ENCODE measurements around the gene CASQ2. TPM values are rescaled to one million over a fixed set of nuclear protein-coding genes. Genes with fewer than 3 reads are reported as not detected.

CASQ2 gene
- polyA plus RNA-seq, 2 of the 4 experiments (the other 2 are of a cell fraction): not detected

- TF ChIP-seq MAFK (IDR thresholded peaks at IDR 0.05; ENCODE audit: partially characterized antibody): peak; percentile 81
- no peak for TF ChIP-seq MAX (IDR thresholded peaks at IDR 0.05)
- H3K27ac ChIP-seq: no peak overlapping the region
- H3K4me1 ChIP-seq: no peaks in the 10 kb centered on the region
- POLR2A ChIA-PET: no interaction called here
- WGBS (ENCODE audit: missing lambda C conversion rate): 76% methylated on average over 3 of the region's 3 CpGs
- H3K4me2 ChIP-seq: no peak overlapping the region
- no peak for ATAC-seq
- no peak for DNase-seq (ENCODE audit: low read depth in 1 of 2, low spot score in 1 of 2)
- no peak for FAIRE-seq
- H3K4me3 ChIP-seq: no peak overlapping the region
- CTCF ChIA-PET: interaction anchor here (1.0 to 1.7 kb wide), 2 partner anchors 29 to 69 kb away, joined by 3 to 4 read pairs; no protein-coding TSS in a partner anchor
- no peaks in the 10 kb centered on the region for H3K9me3 ChIP-seq
Measured at GRCh38 chr1:115702959-115703358, 65.6 kb downstream of the CASQ2 start.

DNA sequence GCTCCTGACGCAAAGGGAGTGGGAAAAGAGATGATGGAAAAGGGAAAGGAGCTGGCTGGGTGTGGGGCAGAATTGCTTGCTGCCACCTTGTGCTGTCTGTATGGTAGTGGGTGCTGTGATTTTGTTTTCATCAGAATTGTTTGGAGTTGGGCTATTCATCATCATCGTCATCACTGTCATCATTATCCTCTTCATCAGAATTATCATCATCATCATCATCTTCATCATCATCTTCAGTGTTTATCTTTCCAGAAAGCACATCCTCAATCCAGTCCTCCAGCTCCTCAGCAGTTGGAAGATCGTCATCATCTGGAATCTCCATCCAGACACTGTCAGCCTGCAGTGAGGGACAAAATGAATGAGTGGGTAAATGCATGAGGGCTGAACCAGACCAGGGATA lies 67.4 kb downstream of the CASQ2 start:
- H3K27ac ChIP-seq: no peak overlapping the region
- TF ChIP-seq HOXB13 (CRISPR knock-in tag; IDR thresholded peaks at IDR 0.05; ENCODE audit: low read depth) (no peak), JUN (IDR thresholded peaks at IDR 0.05) (no peak), ZNF302 (CRISPR knock-in tag; IDR thresholded peaks at IDR 0.05) (no peak), NPAS2 (CRISPR knock-in tag; IDR thresholded peaks at IDR 0.05; ENCODE audit: borderline replicate concordance) (no peak), RNF2 (IDR thresholded peaks at IDR 0.05; ENCODE audit: borderline replicate concordance, low read depth) (no peak), SREBF2 (IDR thresholded peaks at IDR 0.05) (no peak), EHMT2 (IDR thresholded peaks at IDR 0.05; ENCODE audit: low read depth) (no peak), POLR2AphosphoS2 (conservative IDR thresholded peaks at IDR 0.05; ENCODE audit: low read length) (no peak), E2F6 (IDR thresholded peaks at IDR 0.05; ENCODE audit: borderline replicate concordance, low read depth) (no peak), ZC3H11A (IDR thresholded peaks at IDR 0.05) (no peak), NR3C1 (IDR thresholded peaks at IDR 0.05) (no peak), TP53 (CRISPR knock-in tag; IDR thresholded peaks at IDR 0.05) (no peak), MAFK (IDR thresholded peaks at IDR 0.05; ENCODE audit: partially characterized antibody) (no peak), NFE2L2 (conservative IDR thresholded peaks at IDR 0.05; ENCODE audit: low read length) (no peak), RAD21 (conservative IDR thresholded peaks at IDR 0.05 in 1 of 2, IDR thresholded peaks at IDR 0.05 in 1 of 2) (no peak)
- TF ChIP-seq, protein P1, sequence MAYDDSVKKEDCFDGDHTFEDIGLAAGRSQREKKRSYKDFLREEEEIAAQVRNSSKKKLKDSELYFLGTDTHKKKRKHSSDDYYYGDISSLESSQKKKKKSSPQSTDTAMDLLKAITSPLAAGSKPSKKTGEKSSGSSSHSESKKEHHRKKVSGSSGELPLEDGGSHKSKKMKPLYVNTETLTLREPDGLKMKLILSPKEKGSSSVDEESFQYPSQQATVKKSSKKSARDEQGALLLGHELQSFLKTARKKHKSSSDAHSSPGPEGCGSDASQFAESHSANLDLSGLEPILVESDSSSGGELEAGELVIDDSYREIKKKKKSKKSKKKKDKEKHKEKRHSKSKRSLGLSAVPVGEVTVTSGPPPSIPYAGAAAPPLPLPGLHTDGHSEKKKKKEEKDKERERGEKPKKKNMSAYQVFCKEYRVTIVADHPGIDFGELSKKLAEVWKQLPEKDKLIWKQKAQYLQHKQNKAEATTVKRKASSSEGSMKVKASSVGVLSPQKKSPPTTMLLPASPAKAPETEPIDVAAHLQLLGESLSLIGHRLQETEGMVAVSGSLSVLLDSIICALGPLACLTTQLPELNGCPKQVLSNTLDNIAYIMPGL (CRISPR knock-in tag; IDR thresholded peaks at IDR 0.05; ENCODE audit: borderline replicate concordance): no peak
- DNase-seq (ENCODE audit: low read depth in 1 of 2, low spot score in 1 of 2) (no peak), ATAC-seq (no peak), FAIRE-seq (no peak)
- no peaks in the 10 kb centered on the region for H3K4me1 ChIP-seq
- no peak overlapping the region for H3K4me3 ChIP-seq
- ChIA-PET CTCF (interaction anchor here (1.0 kb wide), 1 partner anchor 19 kb away, joined by 3 read pairs; no protein-coding TSS in a partner anchor), POLR2A (no interaction called here)
- no peaks in the 10 kb centered on the region for H3K9me3 ChIP-seq
- 42% methylated on average over 3 of the region's 3 CpGs for WGBS (ENCODE audit: missing lambda C conversion rate)
- H3K4me2 ChIP-seq: no peak overlapping the region

DNA sequence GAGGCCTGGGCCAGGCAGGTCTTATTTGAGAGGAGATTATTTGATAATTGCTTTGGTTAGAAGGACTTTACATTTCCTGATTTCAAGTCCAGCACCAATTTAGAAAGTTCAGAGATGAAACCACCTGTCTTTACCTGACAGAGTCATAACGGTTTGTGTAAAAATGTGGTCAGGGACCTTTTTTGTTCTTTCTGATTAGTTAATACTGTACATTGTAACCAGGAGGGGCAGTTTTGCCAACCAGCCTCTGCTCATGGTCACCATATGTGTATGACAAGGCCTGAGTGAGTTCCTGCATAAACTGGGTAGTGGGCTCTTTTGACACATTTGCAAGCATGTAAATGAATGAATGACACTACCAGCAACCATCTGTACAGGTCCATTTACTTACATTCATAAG lies 70.9 kb downstream of the CASQ2 start:
- DNase-seq (ENCODE audit: low read depth in 1 of 2, low spot score in 1 of 2) (no peak), FAIRE-seq (no peak), ATAC-seq (no peak)
- Histone ChIP-seq H3K4me1 (no peaks in the 10 kb centered on the region), H3K4me2 (no peak overlapping the region), H3K27ac (no peak overlapping the region), H3K9me3 (no peaks in the 10 kb centered on the region), H3K4me3 (no peak overlapping the region)
- TF ChIP-seq POLR2A (IDR thresholded peaks at IDR 0.05; ENCODE audit: low read length) (no peak), HOXB5 (CRISPR knock-in tag; IDR thresholded peaks at IDR 0.05) (no peak), FOSB (CRISPR knock-in tag; IDR thresholded peaks at IDR 0.05) (no peak), GATA3 (IDR thresholded peaks at IDR 0.05; ENCODE audit: borderline replicate concordance) (no peak), CBX2 (IDR thresholded peaks at IDR 0.05; ENCODE audit: borderline replicate concordance, low read depth) (no peak), RNF2 (IDR thresholded peaks at IDR 0.05; ENCODE audit: borderline replicate concordance, low read depth) (no peak), ZFP36 (IDR thresholded peaks at IDR 0.05; ENCODE audit: borderline replicate concordance, partially characterized antibody) (no peak), FOSL2 (IDR thresholded peaks at IDR 0.05) (no peak), FOSL2 (CRISPR knock-in tag; IDR thresholded peaks at IDR 0.05) (no peak), RARB (CRISPR knock-in tag; IDR thresholded peaks at IDR 0.05) (no peak), ELK1 (IDR thresholded peaks at IDR 0.05; ENCODE audit: low read depth, low read length) (no peak), ESRRA (IDR thresholded peaks at IDR 0.05; ENCODE audit: borderline replicate concordance, low read length) (no peak), RCOR1 (IDR thresholded peaks at IDR 0.05; ENCODE audit: low read depth, low read length) (no peak), NR3C1 (IDR thresholded peaks at IDR 0.05) (no peak), EP300 (IDR thresholded peaks at IDR 0.05) (no peak)
- TF ChIP-seq, protein P2, sequence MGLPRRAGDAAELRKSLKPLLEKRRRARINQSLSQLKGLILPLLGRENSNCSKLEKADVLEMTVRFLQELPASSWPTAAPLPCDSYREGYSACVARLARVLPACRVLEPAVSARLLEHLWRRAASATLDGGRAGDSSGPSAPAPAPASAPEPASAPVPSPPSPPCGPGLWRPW (IDR thresholded peaks at IDR 0.05): no peak
- TF ChIP-seq, protein P1 (CRISPR knock-in tag; IDR thresholded peaks at IDR 0.05; ENCODE audit: borderline replicate concordance): no peak
- 100% methylated on average over 1 of the region's 1 CpG for WGBS (ENCODE audit: missing lambda C conversion rate)
- CTCF ChIA-PET: no interaction called here
- POLR2A ChIA-PET: no interaction called here

Measured in A549 (cell line).